Measurements from ENCODE around the gene SLC30A7. TPM values are rescaled to one million over a fixed set of nuclear protein-coding genes. Genes with fewer than 3 reads are reported as not detected.

SLC30A7 gene
- total RNA-seq, 2 experiments from 2014 or later: 21.6 to 21.7 TPM

DNA sequence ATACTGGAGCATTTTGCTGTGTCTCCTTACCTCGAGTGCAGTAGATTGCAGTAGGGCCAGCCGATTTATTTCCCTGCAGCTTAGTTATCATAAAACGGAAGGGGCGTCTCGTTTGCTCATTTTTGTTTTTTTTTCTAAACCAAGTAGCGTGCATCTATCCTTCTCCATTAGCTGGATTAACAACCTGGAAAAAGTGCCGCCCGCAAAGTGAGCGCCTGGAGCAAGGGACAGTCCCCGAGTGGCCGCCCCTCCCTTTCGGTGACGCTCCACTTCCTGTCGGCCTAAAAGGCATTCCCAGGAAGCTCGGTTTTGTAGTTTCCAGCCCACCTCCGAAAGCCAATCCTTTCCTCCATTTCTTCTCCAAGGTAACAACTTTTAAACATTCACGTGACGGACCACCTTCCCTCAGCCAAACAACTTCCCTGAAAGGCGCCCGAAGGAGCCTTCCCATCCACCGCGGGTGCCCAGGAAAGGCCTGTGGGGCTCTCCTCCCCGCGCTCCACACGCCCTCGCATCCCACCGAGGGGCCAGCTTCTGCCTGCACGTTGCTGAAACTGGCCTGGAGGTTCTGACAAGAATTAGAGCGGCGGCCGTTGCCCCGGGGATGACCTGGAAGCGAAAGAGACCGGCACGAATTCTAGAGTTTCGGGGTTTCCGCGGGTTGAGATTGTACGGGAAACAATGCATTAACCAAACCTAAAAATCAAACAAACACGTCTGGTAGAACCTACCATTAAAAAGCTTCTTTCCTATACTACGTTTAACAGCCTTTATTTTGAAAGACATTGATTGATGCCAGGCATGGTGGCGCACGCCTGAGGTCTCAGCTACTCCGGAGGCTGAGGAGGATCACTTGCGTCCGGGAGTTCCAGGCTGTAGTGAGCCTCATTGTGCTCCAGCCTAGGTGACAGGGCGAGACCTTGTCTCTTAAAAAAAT, 1.0 kb upstream of the SLC30A7 start, which contains the start of gene EXTL2:
EXTL2 (minus strand) TSS at position 240 of the 937 bp plus-strand sequence. CDS start 6,085 bp downstream, outside the sequence.
- peak within 1 kb of the TSS; percentile 99 for H3K27ac Mint-ChIP-seq
- TF ChIP-seq, protein P1, sequence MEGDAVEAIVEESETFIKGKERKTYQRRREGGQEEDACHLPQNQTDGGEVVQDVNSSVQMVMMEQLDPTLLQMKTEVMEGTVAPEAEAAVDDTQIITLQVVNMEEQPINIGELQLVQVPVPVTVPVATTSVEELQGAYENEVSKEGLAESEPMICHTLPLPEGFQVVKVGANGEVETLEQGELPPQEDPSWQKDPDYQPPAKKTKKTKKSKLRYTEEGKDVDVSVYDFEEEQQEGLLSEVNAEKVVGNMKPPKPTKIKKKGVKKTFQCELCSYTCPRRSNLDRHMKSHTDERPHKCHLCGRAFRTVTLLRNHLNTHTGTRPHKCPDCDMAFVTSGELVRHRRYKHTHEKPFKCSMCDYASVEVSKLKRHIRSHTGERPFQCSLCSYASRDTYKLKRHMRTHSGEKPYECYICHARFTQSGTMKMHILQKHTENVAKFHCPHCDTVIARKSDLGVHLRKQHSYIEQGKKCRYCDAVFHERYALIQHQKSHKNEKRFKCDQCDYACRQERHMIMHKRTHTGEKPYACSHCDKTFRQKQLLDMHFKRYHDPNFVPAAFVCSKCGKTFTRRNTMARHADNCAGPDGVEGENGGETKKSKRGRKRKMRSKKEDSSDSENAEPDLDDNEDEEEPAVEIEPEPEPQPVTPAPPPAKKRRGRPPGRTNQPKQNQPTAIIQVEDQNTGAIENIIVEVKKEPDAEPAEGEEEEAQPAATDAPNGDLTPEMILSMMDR (IDR thresholded peaks at IDR 0.05): no peak
- peaks cover 19% of the 10 kb centered on the region for H3K36me3 ChIP-seq (ENCODE audit: insufficient read depth, low read length)
- ChIA-PET POLR2A (interaction anchor here (0.6 to 5.3 kb wide), 22 partner anchors 8 to 762 kb away, joined by 3 to 51 read pairs (median 4); partner anchors contain the start of genes RTCA, S1PR1, SASS6 and TRMT13), CTCF (interaction anchor here (0.7 to 1.4 kb wide), 5 partner anchors 13 to 577 kb away, joined by 3 to 5 read pairs (median 3); no protein-coding TSS in a partner anchor)
- DNase-seq (peak; percentile 17 to 76 (median 46)), ATAC-seq (ENCODE audit: poor library complexity) (peak; percentile 21)
- peaks cover 64% of the 10 kb centered on the region for H3K4me1 Mint-ChIP-seq (ENCODE audit: low read depth)
- H3K27me3 ChIP-seq (ENCODE audit: control insufficient read depth in 1 of 2, insufficient read depth in 2 of 2, low read length in 2 of 2): no peaks in the 10 kb centered on the region
- H3K9me3 ChIP-seq (ENCODE audit: control insufficient read depth in 1 of 2, insufficient read depth in 1 of 2, low read length in 2 of 2): peaks cover 3 to 5% of the 10 kb centered on the region in 2 experiments
- peak within 1 kb of the TSS; percentile 98 to 100 for H3K27ac ChIP-seq (ENCODE audit: low read depth in 1 of 2, low read length in 2 of 2)
- peaks cover 10% of the 10 kb centered on the region for H3K4me1 ChIP-seq (ENCODE audit: insufficient read depth, low read length)
- H3K4me3 ChIP-seq (ENCODE audit: low read length): peak within 1 kb of the TSS; percentile 93
- H3K4me3 Mint-ChIP-seq: peak within 1 kb of the TSS; percentile 98
- H3K27me3 Mint-ChIP-seq: no peaks in the 10 kb centered on the region
- peaks cover 60% of the 10 kb centered on the region for H3K36me3 Mint-ChIP-seq (ENCODE audit: low read depth)
- intact Hi-C loops (cut with DNase I, micrococcal nuclease): loop anchor here (2.0 to 10.0 kb wide), 5 partner anchors 462 to 860 kb away; partner anchors contain the start of genes RTCA (in 1 of the 2), SASS6 (in 1 of the 2) and TRMT13 (in 1 of the 2)
- H3K9me3 Mint-ChIP-seq: no peaks in the 10 kb centered on the region

DNA sequence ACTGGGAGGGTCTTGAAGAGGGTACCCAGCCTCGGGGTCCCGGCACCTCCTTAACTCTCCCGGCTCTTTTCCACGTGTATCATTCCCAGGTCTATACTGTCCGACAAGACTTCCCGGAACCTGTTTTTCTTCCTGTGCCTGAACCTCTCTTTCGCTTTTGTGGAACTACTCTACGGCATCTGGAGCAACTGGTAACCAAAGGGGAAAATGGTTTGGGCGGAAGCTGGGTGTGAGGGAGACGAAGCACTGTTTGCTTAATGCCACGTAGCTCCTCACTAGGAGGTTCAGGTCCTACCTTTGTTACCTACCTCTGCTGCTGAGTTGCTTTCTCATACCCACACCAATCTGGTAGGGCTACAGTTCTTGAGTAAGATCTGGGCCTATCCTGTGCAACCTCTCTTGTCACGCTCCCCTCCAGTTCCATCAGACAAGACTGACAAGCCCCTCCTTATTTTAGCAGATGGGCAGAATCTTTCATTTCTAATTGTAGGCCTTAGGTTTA, 642 bp downstream of the SLC30A7 start:
- Histone ChIP-seq H3K27ac (ENCODE audit: low read depth in 1 of 2, low read length in 2 of 2) (peak overlapping the region; percentile 98 to 100), H3K27me3 (ENCODE audit: control insufficient read depth in 1 of 2, insufficient read depth in 2 of 2, low read length in 2 of 2) (no peaks in the 10 kb centered on the region), H3K9me3 (ENCODE audit: control insufficient read depth in 1 of 2, insufficient read depth in 1 of 2, low read length in 2 of 2) (no peaks in the 10 kb centered on the region), H3K4me1 (ENCODE audit: insufficient read depth, low read length) (peaks cover 10% of the 10 kb centered on the region), H3K4me3 (ENCODE audit: low read length) (peak overlapping the region; percentile 93), H3K36me3 (ENCODE audit: insufficient read depth, low read length) (peaks cover 34% of the 10 kb centered on the region)
- Mint-ChIP-seq H3K9me3 (no peaks in the 10 kb centered on the region), H3K4me3 (peak overlapping the region; percentile 98), H3K27me3 (no peaks in the 10 kb centered on the region), H3K4me1 (ENCODE audit: low read depth) (peaks cover 75% of the 10 kb centered on the region), H3K27ac (peak overlapping the region; percentile 99), H3K36me3 (ENCODE audit: low read depth) (peaks cover 66% of the 10 kb centered on the region)
- intact Hi-C loops (cut with DNase I, micrococcal nuclease): loop anchor here (2.0 to 10.0 kb wide), 4 partner anchors 340 to 862 kb away; partner anchors contain the start of genes S1PR1 (in 1 of the 2), SASS6 (in 1 of the 2) and TRMT13 (in 1 of the 2)
- TF ChIP-seq, protein P1 (IDR thresholded peaks at IDR 0.05): no peak
- DNase-seq (peak; percentile 27 to 93 (median 47)), ATAC-seq (ENCODE audit: poor library complexity) (peak; percentile 78)
- ChIA-PET POLR2A (interaction anchor here (0.6 to 5.3 kb wide), 12 partner anchors 12 to 764 kb away, joined by 3 to 51 read pairs (median 4); partner anchors contain the start of genes DBT, S1PR1, SASS6 and TRMT13), CTCF (interaction anchor here (0.8 to 1.9 kb wide), 3 partner anchors 28 to 392 kb away, joined by 4 to 10 read pairs (median 4); no protein-coding TSS in a partner anchor)

DNA sequence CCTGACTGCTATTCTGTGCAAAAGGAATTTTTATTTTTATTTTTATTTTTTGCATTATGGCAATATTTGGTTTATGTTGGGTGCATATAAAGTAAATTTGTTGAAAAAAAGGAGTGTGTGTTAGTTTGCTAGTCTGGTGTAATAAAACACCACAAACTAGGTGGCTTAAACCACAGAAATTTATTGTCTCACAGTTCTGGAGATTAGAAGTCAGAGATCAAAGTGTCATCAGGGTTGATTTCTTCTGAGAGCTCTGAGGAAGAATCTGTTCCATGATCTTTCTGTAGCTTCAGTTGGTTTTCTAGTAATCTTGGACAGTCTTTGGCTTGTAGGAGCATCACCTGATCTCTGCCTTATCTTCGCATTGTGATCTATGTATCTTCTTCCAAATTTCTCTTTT, 6.5 kb downstream of the SLC30A7 start:
- Mint-ChIP-seq H3K4me3 (no peak overlapping the region), H3K27ac (no peak overlapping the region), H3K27me3 (no peaks in the 10 kb centered on the region), H3K4me1 (ENCODE audit: low read depth) (peaks cover 87% of the 10 kb centered on the region), H3K9me3 (no peaks in the 10 kb centered on the region), H3K36me3 (ENCODE audit: low read depth) (peaks cover 89% of the 10 kb centered on the region)
- ChIA-PET POLR2A (no interaction called here), CTCF (interaction anchor here (1.3 to 1.6 kb wide), 2 partner anchors 336 to 407 kb away, joined by 3 to 5 read pairs; no protein-coding TSS in a partner anchor)
- H3K4me3 ChIP-seq (ENCODE audit: low read length): no peak overlapping the region
- H3K27me3 ChIP-seq (ENCODE audit: control insufficient read depth in 1 of 2, insufficient read depth in 2 of 2, low read length in 2 of 2): no peaks in the 10 kb centered on the region
- no peak for DNase-seq
- peaks cover 57% of the 10 kb centered on the region for H3K36me3 ChIP-seq (ENCODE audit: insufficient read depth, low read length)
- H3K27ac ChIP-seq (ENCODE audit: low read depth in 1 of 2, low read length in 2 of 2): no peak overlapping the region
- intact Hi-C loops (cut with DNase I, micrococcal nuclease): loop anchor here in 1 of 2 experiments (5.0 kb wide), 1 partner anchor 460 kb away; no protein-coding TSS in a partner anchor
- ATAC-seq (ENCODE audit: poor library complexity): no peak
- peaks cover 3% of the 10 kb centered on the region for H3K4me1 ChIP-seq (ENCODE audit: insufficient read depth, low read length)
- no peaks in the 10 kb centered on the region for H3K9me3 ChIP-seq (ENCODE audit: control insufficient read depth in 1 of 2, insufficient read depth in 1 of 2, low read length in 2 of 2)
- TF ChIP-seq, protein P1 (IDR thresholded peaks at IDR 0.05): no peak

Data from CD4-positive, alpha-beta T cell (primary cell).